Sigmoid colon (tissue), 7 donors: ENCODE results near the gene CYP27A1. TPM values are rescaled to one million over a fixed set of nuclear protein-coding genes. Genes with fewer than 3 reads are reported as not detected.

Experiments used
- DNase-seq: peaks from one replicate; pipeline ENCODE4 v3.0.0-alpha.2; 2019
- H3K27ac ChIP-seq, 4 donors: fragments of 200-600 bp; sonication (generic); one replicate each; pipeline ENCODE4 v1.5.1; 2016 to 2019; ENCODE audit warnings: mild to moderate bottlenecking in 1 of 4
- H3K27me3 ChIP-seq, 3 donors: fragments of 200-600 bp; sonication (generic); one replicate each; pipeline ENCODE4 v1.5.1; 2019; ENCODE audit warnings: mild to moderate bottlenecking in 1 of 3
- H3K36me3 ChIP-seq, 4 donors: fragments of 200-600 bp; sonication (generic); one replicate each; pipeline ENCODE4 v1.5.1; 2016 to 2019
- H3K4me1 ChIP-seq, 4 donors: fragments of 200-600 bp; sonication (generic); one replicate each; pipeline ENCODE4 v1.5.1; 2017 to 2019
- H3K4me3 ChIP-seq, 4 donors: fragments of 200-600 bp; sonication (generic); one replicate each; pipeline ENCODE4 v1.5.1; 2017 to 2019; ENCODE audit warnings: mild to moderate bottlenecking in 2 of 4, moderate library complexity in 1 of 4
- H3K9me3 ChIP-seq, 4 donors: fragments of 200-600 bp in 3 of 4; sonication (generic) in 3 of 4; one replicate each; pipeline versions ENCODE4 v1.5.1 to v1.6.1; 2013 to 2019
- EP300 ChIP-seq, 4 donors: sonication (generic); formaldehyde crosslinking; IDR thresholded peaks; one replicate each; pipeline ENCODE4 v1.6.1; 2017; ENCODE audit warnings: antibody characterized with exemption in 4 of 4
- POLR2A ChIP-seq, 2 donors: fragments of 450-650 bp; IDR thresholded peaks; one replicate each; pipeline ENCODE4 v1.6.1; 2016; ENCODE audit warnings: antibody characterized with exemption in 2 of 2, mild to moderate bottlenecking in 2 of 2, moderate library complexity in 2 of 2
- POLR2AphosphoS5 ChIP-seq, 4 donors: sonication (generic); formaldehyde crosslinking; IDR thresholded peaks; one replicate each; pipeline ENCODE4 v1.6.1; 2017; ENCODE audit warnings: antibody characterized with exemption in 4 of 4
- WGBS, 2 donors: extraction: QIAGEN DNeasy Blood & Tissue Kit; methylation state at CpG; one replicate each; pipeline ENCODE4 v1.1.7; 2013; 5-methylcytosine and 5-hydroxymethylcytosine counted together
- intact Hi-C: fragments of 100-400 bp; cut with DNase I; formaldehyde crosslinking; loops from one replicate; pipeline ENCODE4 v1.15.1; 2023
- polyA plus RNA-seq, 3 donors: library from polyadenylated mRNA; stranded (reverse); fragments of 200-250 nt; gene quantifications; one replicate each; pipeline ENCODE4 v1.2.3, GENCODE V29; 2013
- total RNA-seq, 4 donors: library from RNA; depleted of rRNA; stranded (reverse); fragments of >200 nt; gene quantifications; one replicate each; pipeline ENCODE4 v1.1.0, GENCODE V29; 2016
- TF ChIP-seq, protein P1 (sequence below), 4 experiments: fragments of 450-650 bp in 3 of 4; fragments of 200-600 bp in 1 of 4; IDR thresholded peaks; one replicate each; pipeline ENCODE4 v1.5.1; 2016 to 2019; ENCODE audit warnings: antibody characterized with exemption in 4 of 4, mild to moderate bottlenecking in 3 of 4, moderate library complexity in 2 of 4
- donor health status: healthy with polysubstance abuse.
- donor health status: Bipolar disorder and iron deficiency.
- donor health status: healthy.

CYP27A1 gene
- total and polyA plus RNA-seq, 7 donors, result 13.5 to 30.1 (median 21.9) TPM

DNA sequence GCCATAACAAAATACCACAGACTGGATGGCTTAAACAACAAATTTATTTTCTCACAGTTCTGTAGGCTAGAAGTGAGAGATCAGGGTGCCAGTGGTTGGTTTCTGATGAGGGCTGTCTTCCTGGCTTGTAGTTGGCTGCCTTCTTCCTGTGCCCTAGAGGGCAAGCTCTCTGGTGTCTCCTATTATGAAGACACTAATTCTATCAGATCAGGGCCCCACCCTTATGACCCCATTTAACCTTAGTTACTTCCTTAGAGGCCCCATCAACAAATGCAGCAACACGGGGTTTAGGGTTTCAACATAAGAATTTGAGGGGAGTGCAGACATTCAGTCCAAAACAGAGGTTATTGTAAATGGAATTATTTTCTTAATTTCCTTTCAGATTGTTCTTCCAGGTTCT, 22.9 kb downstream of the CYP27A1 start:
- no peak overlapping the region for H3K4me3 ChIP-seq
- H3K4me1 ChIP-seq, result peaks cover 0 to 27% (median 19%) of the 10 kb centered on the region in 4 donors
- TF ChIP-seq, protein P1, sequence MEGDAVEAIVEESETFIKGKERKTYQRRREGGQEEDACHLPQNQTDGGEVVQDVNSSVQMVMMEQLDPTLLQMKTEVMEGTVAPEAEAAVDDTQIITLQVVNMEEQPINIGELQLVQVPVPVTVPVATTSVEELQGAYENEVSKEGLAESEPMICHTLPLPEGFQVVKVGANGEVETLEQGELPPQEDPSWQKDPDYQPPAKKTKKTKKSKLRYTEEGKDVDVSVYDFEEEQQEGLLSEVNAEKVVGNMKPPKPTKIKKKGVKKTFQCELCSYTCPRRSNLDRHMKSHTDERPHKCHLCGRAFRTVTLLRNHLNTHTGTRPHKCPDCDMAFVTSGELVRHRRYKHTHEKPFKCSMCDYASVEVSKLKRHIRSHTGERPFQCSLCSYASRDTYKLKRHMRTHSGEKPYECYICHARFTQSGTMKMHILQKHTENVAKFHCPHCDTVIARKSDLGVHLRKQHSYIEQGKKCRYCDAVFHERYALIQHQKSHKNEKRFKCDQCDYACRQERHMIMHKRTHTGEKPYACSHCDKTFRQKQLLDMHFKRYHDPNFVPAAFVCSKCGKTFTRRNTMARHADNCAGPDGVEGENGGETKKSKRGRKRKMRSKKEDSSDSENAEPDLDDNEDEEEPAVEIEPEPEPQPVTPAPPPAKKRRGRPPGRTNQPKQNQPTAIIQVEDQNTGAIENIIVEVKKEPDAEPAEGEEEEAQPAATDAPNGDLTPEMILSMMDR (IDR thresholded peaks at IDR 0.05), result no peak
- TF ChIP-seq POLR2A (IDR thresholded peaks at IDR 0.05), result no peak
- TF ChIP-seq POLR2AphosphoS5 (IDR thresholded peaks at IDR 0.05), result no peak
- TF ChIP-seq EP300 (IDR thresholded peaks at IDR 0.05), result no peak
- peak overlapping the region in 3 of 4 donors; percentile 71 to 86 (median 79) for H3K27ac ChIP-seq
- intact Hi-C loops, result no loop called here
- H3K27me3 ChIP-seq, result no peaks in the 10 kb centered on the region
- WGBS, 2 donors, result 88 to 97% methylated on average over 1 of the region's 1 CpG
- no peak for DNase-seq
- no peaks in the 10 kb centered on the region for H3K36me3 ChIP-seq
- peaks cover 0 to 5% (median 0%) of the 10 kb centered on the region in 4 donors for H3K9me3 ChIP-seq

DNA sequence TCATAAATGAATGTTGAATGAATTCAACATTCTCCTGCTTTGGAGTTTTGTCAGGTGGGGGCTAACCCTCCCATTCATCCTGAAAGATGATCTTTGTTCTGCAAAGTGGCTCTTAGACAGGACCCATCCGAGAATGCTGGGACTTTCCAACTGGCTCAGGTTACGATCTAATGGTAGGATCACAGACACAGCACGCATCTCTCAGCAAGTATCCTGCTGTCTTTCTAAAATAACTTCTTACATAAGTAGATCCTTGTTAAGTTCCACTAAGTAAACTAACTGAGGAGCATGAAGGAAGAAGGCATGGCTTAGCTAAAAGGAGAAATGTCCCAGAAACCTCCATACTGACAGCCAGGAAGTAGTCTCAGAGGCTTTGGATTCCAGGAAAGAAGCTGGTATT, 23.7 kb downstream of the CYP27A1 start:
- WGBS, 2 donors, result 46 to 55% methylated on average over 3 of the region's 3 CpGs
- intact Hi-C loops, result loop anchor here (1.0 to 2.0 kb wide), 2 partner anchors 25 to 95 kb away; partner anchors contain the start of gene TTLL4

DNA sequence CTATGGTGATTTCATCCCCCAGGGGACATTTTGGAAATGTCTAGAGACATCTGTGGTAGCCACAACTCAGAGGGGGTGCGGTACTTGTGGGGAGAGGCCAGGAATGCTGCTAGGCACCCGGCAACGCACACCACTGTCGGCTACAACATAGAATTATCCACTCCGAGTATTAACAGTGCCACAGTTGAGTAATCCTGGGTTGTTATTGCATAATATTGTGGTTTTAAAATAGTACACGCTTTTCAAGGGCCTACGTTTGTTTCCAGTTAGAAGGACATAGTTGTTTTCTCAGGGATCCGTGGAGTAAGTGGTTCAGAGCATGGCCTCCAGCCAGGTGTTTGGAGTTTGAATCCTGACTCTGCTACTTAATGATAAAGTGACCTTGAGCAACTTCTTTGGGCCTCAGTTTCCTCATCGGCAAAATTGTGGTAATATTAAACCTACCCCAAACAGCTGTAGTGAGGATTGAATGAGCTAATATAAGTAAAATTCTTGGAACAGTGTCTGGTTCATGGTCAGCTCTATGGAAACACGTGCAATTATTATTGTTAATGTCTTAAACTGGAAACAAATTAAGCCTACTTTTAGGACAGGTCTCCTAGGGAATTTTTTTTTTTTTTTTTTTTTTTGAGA, 24.5 kb downstream of the CYP27A1 start:
- intact Hi-C loops, result loop anchor here (1.0 to 2.0 kb wide), 2 partner anchors 26 to 96 kb away; partner anchors contain the start of gene TTLL4
- H3K4me1 ChIP-seq, result peaks cover 0 to 27% (median 19%) of the 10 kb centered on the region in 4 donors
- peak overlapping the region in 1 of 4 donors; percentile 2 for H3K4me3 ChIP-seq
- no peaks in the 10 kb centered on the region for H3K36me3 ChIP-seq
- H3K9me3 ChIP-seq, result peaks cover 0 to 5% (median 0%) of the 10 kb centered on the region in 4 donors
- WGBS, 2 donors, result 38 to 71% methylated on average over 10 of the region's 10 CpGs
- no peaks in the 10 kb centered on the region for H3K27me3 ChIP-seq
- H3K27ac ChIP-seq, result peak overlapping the region; percentile 71 to 86 (median 78)
- peak; percentile 95 for DNase-seq
- TF ChIP-seq POLR2A (IDR thresholded peaks at IDR 0.05) (no peak), POLR2AphosphoS5 (IDR thresholded peaks at IDR 0.05) (peak; percentile 90 to 94 (median 91)), EP300 (IDR thresholded peaks at IDR 0.05) (peak; percentile 56 to 92 (median 72))
- TF ChIP-seq, protein P1 (IDR thresholded peaks at IDR 0.05), result no peak

More for the DNA sequence above, 23.7 kb downstream of the CYP27A1 start:
- peak; percentile 52 to 84 (median 58) for TF ChIP-seq POLR2AphosphoS5 (IDR thresholded peaks at IDR 0.05)
- no peak for TF ChIP-seq POLR2A (IDR thresholded peaks at IDR 0.05)
- peak in 2 of 4 donors; percentile 36 to 67 for TF ChIP-seq EP300 (IDR thresholded peaks at IDR 0.05)
- no peaks in the 10 kb centered on the region for H3K27me3 ChIP-seq
- H3K36me3 ChIP-seq, result no peaks in the 10 kb centered on the region
- H3K4me1 ChIP-seq, result peaks cover 0 to 27% (median 19%) of the 10 kb centered on the region in 4 donors
- H3K4me3 ChIP-seq, result peak overlapping the region in 1 of 4 donors; percentile 2
- H3K9me3 ChIP-seq, result peaks cover 0 to 5% (median 0%) of the 10 kb centered on the region in 4 donors
- peak overlapping the region; percentile 71 to 86 (median 78) for H3K27ac ChIP-seq
- no peak for DNase-seq

DNA sequence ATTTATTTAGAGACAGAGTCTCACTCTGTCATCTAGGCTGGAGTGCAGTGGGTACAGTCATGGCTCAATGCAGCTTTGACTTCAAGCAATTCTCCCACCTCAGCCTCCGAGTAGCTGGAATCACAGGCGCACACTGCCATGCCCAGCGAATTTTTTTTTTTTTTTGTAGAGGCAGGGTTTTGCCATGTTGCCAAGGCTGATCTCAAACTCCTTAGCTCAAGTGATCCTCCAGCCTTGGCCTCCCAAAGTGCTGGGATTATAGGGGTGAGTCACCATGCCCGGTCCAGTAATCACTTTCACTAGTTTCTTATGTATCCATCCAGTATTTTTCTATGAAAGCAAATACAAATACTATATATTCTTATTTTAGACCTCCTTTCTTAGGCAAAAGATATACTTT, 25.7 kb downstream of the CYP27A1 start:
- intact Hi-C loops, result loop anchor here (2.0 kb wide), 1 partner anchor 27 kb away; no protein-coding TSS in a partner anchor
- TF ChIP-seq EP300 (IDR thresholded peaks at IDR 0.05) (no peak), POLR2A (IDR thresholded peaks at IDR 0.05) (no peak), POLR2AphosphoS5 (IDR thresholded peaks at IDR 0.05) (no peak)
- TF ChIP-seq, protein P1 (IDR thresholded peaks at IDR 0.05), result no peak
- Histone ChIP-seq H3K27me3 (no peaks in the 10 kb centered on the region), H3K27ac (peak overlapping the region; percentile 71 to 86 (median 78)), H3K4me3 (no peak overlapping the region), H3K9me3 (peaks cover 0 to 5% (median 0%) of the 10 kb centered on the region in 4 donors), H3K36me3 (peaks cover 0 to 7% (median 4%) of the 10 kb centered on the region in 4 donors), H3K4me1 (peaks cover 0 to 27% (median 19%) of the 10 kb centered on the region in 4 donors)
- 79 to 89% methylated on average over 4 of the region's 4 CpGs for WGBS, 2 donors
- no peak for DNase-seq

DNA sequence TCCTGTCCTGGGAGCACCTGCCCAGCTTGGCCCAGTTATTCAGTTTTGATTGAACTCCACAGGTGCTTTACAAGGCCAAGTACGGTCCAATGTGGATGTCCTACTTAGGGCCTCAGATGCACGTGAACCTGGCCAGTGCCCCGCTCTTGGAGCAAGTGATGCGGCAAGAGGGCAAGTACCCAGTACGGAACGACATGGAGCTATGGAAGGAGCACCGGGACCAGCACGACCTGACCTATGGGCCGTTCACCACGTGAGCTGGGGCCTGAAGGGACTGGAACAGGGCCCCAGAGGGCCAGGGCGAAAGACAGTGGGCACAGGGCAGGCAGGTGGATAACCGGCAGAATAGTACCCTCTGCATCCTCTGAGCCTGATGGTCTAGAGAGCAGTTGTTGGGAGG, 27.6 kb downstream of the CYP27A1 start:
- H3K4me1 ChIP-seq, result peaks cover 0 to 27% (median 19%) of the 10 kb centered on the region in 4 donors
- H3K27me3 ChIP-seq, result no peaks in the 10 kb centered on the region
- intact Hi-C loops, result no loop called here
- DNase-seq, result no peak
- peaks cover 14 to 26% (median 18%) of the 10 kb centered on the region in 4 donors for H3K36me3 ChIP-seq
- no peak overlapping the region for H3K27ac ChIP-seq
- peaks cover 0 to 5% (median 0%) of the 10 kb centered on the region in 4 donors for H3K9me3 ChIP-seq
- no peak overlapping the region for H3K4me3 ChIP-seq
- 88 to 95% methylated on average over 12 of the region's 12 CpGs for WGBS, 2 donors
- TF ChIP-seq POLR2AphosphoS5 (IDR thresholded peaks at IDR 0.05), result no peak
- TF ChIP-seq, protein P1 (IDR thresholded peaks at IDR 0.05), result no peak
- TF ChIP-seq EP300 (IDR thresholded peaks at IDR 0.05), result no peak
- TF ChIP-seq POLR2A (IDR thresholded peaks at IDR 0.05), result no peak
